ENCODE results near the gene TBC1D16. TPM values are rescaled to one million over a fixed set of nuclear protein-coding genes. Genes with fewer than 3 reads are reported as not detected.

Gene TBC1D16
- total and polyA plus RNA-seq, 2 donors (not counting 1 experiment from before 2014, with no cell fraction given), result 0.82 to 2.7 TPM

DNA sequence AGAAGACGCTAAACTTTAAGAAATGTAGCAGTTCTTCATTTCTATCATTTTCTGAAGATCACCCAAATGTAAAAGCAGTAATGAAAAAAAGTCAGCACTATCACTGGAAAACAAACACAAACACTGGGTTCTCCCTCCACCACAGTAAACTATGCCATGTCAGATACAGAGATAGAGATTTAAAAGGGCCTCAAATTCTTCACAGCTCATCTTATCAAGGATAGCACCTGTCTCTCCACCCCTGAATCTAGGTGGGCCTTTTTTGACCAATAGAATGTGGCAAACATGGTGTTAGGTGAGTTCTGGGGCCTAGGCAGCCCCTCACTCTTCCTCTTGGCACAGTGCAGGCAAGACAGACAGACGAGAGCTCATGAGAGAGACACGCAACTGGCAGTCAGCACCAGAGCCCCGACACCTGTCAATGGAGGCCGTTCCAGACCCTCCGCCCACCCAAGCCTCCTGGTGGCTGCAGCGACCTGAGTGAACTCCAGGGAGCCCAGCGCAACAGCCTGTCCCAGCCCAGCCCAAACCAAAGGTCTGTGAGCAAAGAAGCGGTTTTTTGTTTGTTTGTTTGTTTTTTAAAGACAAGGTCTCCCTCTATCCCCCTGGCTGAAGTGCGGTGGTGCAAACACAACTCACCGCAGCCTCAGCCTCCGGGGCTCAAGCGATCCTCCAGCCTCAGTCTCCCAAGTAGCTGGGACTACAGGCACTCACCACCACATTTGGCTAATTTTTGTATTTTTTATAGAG, 79.8 kb downstream of the TBC1D16 start:
- WGBS (ENCODE audit: insufficient coverage), result 86% methylated on average over 7 of the region's 13 CpGs

GRCh38 chr17:79955167-79955549, 80.5 kb downstream of the TBC1D16 start:
- peaks cover 16% of the 10 kb centered on the region for H3K4me1 Mint-ChIP-seq
- Histone ChIP-seq H3K9ac (ENCODE audit: low read length) (no peak overlapping the region), H3K4me3 (ENCODE audit: control extremely low read depth in 1 of 5, extremely low read depth in 1 of 5, insufficient read depth in 1 of 5, low read depth in 2 of 5, low read length in 4 of 5) (no peak overlapping the region), H3K4me2 (replicated peaks; ENCODE audit: low read depth, low read length, poor library complexity, severe bottlenecking) (no peak overlapping the region), H3K4me1 (ENCODE audit: control insufficient read depth in 2 of 2, insufficient read depth in 2 of 2, low read length in 2 of 2) (peaks cover 9 to 12% of the 10 kb centered on the region in 2 donors), H3K36me3 (replicated peaks in 1 of 2; ENCODE audit: control extremely low read depth in 1 of 2, control insufficient read depth in 1 of 2, extremely low read depth in 1 of 2, insufficient read depth in 2 of 2, low read length in 1 of 2) (no peaks in the 10 kb centered on the region), H3K27ac (ENCODE audit: low read length in 2 of 2) (no peak overlapping the region), H2AFZ (ENCODE audit: insufficient read depth, low read depth, low read length, poor library complexity, severe bottlenecking) (no peak overlapping the region), H3K27me3 (replicated peaks in 1 of 4; ENCODE audit: control extremely low read depth in 1 of 4, control insufficient read depth in 3 of 4, insufficient read depth in 4 of 4, low read length in 3 of 4) (no peaks in the 10 kb centered on the region), H4K20me1 (ENCODE audit: control insufficient read depth, insufficient read depth, low read length, poor library complexity, severe bottlenecking) (no peaks in the 10 kb centered on the region), H3K9me3 (ENCODE audit: control extremely low read depth in 1 of 3, control insufficient read depth in 2 of 3, insufficient read depth in 1 of 3, low read length in 2 of 3) (no peaks in the 10 kb centered on the region), H3K79me2 (ENCODE audit: control insufficient read depth, insufficient read depth, low read length) (no peaks in the 10 kb centered on the region)
- 93% methylated on average over 3 of the region's 10 CpGs for WGBS (ENCODE audit: insufficient coverage)
- no peak overlapping the region for H3K27ac Mint-ChIP-seq
- no peaks in the 10 kb centered on the region for H3K9me3 Mint-ChIP-seq (ENCODE audit: insufficient read depth)
- CTCF ChIA-PET, result interaction anchor here (0.8 to 0.9 kb wide), 2 partner anchors 10 to 15 kb away, joined by 3 read pairs; no protein-coding TSS in a partner anchor
- intact Hi-C loops (cut with micrococcal nuclease), result no loop called here
- ATAC-seq (ENCODE audit: low read depth) (no peak), DNase-seq (no peak)
- TF ChIP-seq EZH2 (IDR thresholded peaks at IDR 0.05; ENCODE audit: borderline replicate concordance, insufficient read depth, low read depth, low read length, poor library complexity, severe bottlenecking), result no peak
- TF ChIP-seq, protein P1, sequence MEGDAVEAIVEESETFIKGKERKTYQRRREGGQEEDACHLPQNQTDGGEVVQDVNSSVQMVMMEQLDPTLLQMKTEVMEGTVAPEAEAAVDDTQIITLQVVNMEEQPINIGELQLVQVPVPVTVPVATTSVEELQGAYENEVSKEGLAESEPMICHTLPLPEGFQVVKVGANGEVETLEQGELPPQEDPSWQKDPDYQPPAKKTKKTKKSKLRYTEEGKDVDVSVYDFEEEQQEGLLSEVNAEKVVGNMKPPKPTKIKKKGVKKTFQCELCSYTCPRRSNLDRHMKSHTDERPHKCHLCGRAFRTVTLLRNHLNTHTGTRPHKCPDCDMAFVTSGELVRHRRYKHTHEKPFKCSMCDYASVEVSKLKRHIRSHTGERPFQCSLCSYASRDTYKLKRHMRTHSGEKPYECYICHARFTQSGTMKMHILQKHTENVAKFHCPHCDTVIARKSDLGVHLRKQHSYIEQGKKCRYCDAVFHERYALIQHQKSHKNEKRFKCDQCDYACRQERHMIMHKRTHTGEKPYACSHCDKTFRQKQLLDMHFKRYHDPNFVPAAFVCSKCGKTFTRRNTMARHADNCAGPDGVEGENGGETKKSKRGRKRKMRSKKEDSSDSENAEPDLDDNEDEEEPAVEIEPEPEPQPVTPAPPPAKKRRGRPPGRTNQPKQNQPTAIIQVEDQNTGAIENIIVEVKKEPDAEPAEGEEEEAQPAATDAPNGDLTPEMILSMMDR (IDR thresholded peaks at IDR 0.05), result no peak
- POLR2A ChIA-PET, result no interaction called here
- H3K4me3 Mint-ChIP-seq, result no peak overlapping the region
- H3K27me3 Mint-ChIP-seq, result no peaks in the 10 kb centered on the region

More for the DNA sequence above, 79.8 kb downstream of the TBC1D16 start:
- H3K27ac ChIP-seq (ENCODE audit: low read length in 2 of 2), result no peak overlapping the region
- ChIA-PET POLR2A (no interaction called here), CTCF (interaction anchor here (0.9 to 1.1 kb wide), 2 partner anchors 13 to 14 kb away, joined by 3 to 4 read pairs; no protein-coding TSS in a partner anchor)
- intact Hi-C loops (cut with micrococcal nuclease), result no loop called here
- H3K4me2 ChIP-seq (replicated peaks; ENCODE audit: low read depth, low read length, poor library complexity, severe bottlenecking), result no peak overlapping the region
- no peaks in the 10 kb centered on the region for H3K27me3 ChIP-seq (replicated peaks in 1 of 4; ENCODE audit: control extremely low read depth in 1 of 4, control insufficient read depth in 3 of 4, insufficient read depth in 4 of 4, low read length in 3 of 4)
- Mint-ChIP-seq H3K4me3 (no peak overlapping the region), H3K27ac (no peak overlapping the region), H3K9me3 (ENCODE audit: insufficient read depth) (no peaks in the 10 kb centered on the region), H3K4me1 (peaks cover 16% of the 10 kb centered on the region), H3K27me3 (no peaks in the 10 kb centered on the region)
- DNase-seq, result no peak
- ATAC-seq (ENCODE audit: low read depth), result no peak
- H3K4me1 ChIP-seq (ENCODE audit: control insufficient read depth in 2 of 2, insufficient read depth in 2 of 2, low read length in 2 of 2), result peaks cover 10 to 14% of the 10 kb centered on the region in 2 donors
- H2AFZ ChIP-seq (ENCODE audit: insufficient read depth, low read depth, low read length, poor library complexity, severe bottlenecking), result no peak overlapping the region
- H3K4me3 ChIP-seq (ENCODE audit: control extremely low read depth in 1 of 5, extremely low read depth in 1 of 5, insufficient read depth in 1 of 5, low read depth in 2 of 5, low read length in 4 of 5), result no peak overlapping the region
- no peaks in the 10 kb centered on the region for H4K20me1 ChIP-seq (ENCODE audit: control insufficient read depth, insufficient read depth, low read length, poor library complexity, severe bottlenecking)
- H3K36me3 ChIP-seq (replicated peaks in 1 of 2; ENCODE audit: control extremely low read depth in 1 of 2, control insufficient read depth in 1 of 2, extremely low read depth in 1 of 2, insufficient read depth in 2 of 2, low read length in 1 of 2), result no peaks in the 10 kb centered on the region
- no peak for TF ChIP-seq EZH2 (IDR thresholded peaks at IDR 0.05; ENCODE audit: borderline replicate concordance, insufficient read depth, low read depth, low read length, poor library complexity, severe bottlenecking)
- TF ChIP-seq, protein P1 (IDR thresholded peaks at IDR 0.05), result no peak
- H3K79me2 ChIP-seq (ENCODE audit: control insufficient read depth, insufficient read depth, low read length), result no peaks in the 10 kb centered on the region
- no peak overlapping the region for H3K9ac ChIP-seq (ENCODE audit: low read length)
- no peaks in the 10 kb centered on the region for H3K9me3 ChIP-seq (ENCODE audit: control extremely low read depth in 1 of 3, control insufficient read depth in 2 of 3, insufficient read depth in 1 of 3, low read length in 2 of 3)

All from B cell (primary cell).